GM19467 (cell line): ENCODE measurements around the gene DNAH3.
"Not testable (repeated sequence)": the region's sequence is repeated elsewhere in the genome, so short reads cannot be mapped to it uniquely, and the experiment has no call there.

Experiments
- ATAC-seq: cut with Tn5 transposase; IDR thresholded peaks from one replicate; pipeline ENCODE4 v1.9.1; 2021; ENCODE audit warnings: mild to moderate bottlenecking, moderate library complexity; ENCODE audit not compliant: unreplicated experiment

DNAH3 gene

DNA sequence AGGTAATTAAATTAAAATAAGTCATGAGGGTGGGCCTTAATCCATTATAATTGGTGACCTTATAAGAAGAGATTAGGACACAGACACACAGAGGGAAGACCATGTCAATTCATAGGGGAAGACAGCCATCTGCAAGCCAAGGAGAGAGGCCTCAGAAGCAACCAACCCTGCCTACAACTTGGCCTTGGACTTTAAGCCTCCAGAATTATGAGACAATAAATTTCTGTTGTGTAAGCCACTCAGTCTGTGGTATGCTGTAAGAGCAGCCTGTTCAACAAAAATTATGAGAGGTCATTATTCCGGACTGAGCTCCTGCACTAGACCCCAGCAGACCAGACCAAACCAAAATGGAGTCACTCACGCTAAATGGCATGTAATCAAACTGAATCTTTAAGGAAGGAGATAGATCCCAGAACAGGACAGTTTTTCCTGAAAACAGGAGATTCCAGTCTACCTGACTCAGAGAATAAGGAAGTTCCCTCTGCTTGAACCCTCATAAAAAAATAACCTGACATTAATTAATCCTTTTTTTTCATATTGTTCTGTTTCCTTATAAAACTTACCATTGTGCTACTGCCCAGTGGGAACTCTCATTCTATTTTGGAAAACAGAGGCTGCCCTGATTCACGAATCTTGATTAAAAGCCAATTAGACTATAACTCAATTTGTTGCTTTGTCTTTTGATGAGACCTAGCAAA is 74.3 kb downstream of the DNAH3 start:
- ATAC-seq: no peak

- ATAC-seq: no peak
Measured at GRCh38 chr16:21075252-21075651, 75.4 kb downstream of the DNAH3 start.

GRCh38 chr16:21072976-21073375 is 77.7 kb downstream of the DNAH3 start:
- no peak for ATAC-seq

DNA sequence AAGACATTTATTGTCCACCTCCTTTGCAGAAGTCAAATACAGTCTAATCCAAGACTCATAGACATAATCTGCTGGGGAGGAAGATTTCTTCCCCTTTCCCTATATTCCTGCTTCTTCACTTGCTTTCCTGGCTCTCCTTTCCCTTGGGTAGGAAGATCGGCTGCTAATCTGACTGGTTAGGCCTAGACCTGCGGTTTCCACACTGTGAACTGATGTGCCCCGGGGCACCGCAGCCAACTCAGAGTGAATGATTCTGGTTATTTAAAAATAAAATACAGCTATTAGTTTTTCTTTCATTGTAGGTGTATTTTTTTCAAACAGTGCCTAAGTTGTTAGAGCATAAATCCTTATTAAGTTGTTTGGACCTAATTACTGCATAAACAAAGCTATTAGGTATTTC is 78.9 kb downstream of the DNAH3 start:
- ATAC-seq: no peak

DNA sequence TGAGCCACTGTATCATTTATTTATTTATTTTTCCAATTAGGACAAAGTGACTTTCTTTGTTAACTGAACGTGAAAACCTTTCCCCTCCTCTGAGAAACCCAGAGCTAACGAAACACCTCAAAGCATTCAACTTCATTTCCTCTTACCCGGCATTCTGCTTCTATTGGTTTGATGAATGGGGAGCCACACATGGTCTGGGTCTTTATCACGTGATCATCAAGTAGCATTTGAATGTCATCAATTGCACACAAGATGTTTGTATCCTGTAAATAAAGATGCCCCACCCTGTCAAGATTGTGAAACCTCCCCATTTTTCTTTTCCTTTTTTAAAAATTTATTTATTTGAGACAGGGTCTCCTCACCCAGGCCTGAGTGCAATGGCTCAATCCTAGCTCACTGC is 80.1 kb downstream of the DNAH3 start:
- ATAC-seq: no peak

GRCh38 chr16:21069986-21070385 is 80.7 kb downstream of the DNAH3 start:
- no peak for ATAC-seq

DNA sequence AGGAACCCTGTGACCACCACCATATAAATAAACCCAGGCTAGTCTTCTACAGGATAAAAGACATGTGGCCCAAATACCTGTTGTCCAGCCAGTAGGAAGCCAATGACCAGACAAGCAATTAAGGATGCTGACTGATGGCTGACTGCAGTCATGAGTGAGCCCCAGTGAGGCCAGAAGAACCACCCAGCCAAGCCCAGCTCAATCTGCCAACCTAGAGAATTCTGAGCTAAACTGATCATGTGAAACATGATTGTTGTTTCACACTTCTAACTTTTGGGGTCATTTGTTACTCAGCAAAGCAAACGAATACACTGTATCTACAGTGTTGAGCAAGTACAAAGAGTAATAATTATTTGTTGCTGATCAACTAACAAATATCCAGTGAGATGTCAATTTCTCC is 86.4 kb downstream of the DNAH3 start:
- no peak for ATAC-seq

DNA sequence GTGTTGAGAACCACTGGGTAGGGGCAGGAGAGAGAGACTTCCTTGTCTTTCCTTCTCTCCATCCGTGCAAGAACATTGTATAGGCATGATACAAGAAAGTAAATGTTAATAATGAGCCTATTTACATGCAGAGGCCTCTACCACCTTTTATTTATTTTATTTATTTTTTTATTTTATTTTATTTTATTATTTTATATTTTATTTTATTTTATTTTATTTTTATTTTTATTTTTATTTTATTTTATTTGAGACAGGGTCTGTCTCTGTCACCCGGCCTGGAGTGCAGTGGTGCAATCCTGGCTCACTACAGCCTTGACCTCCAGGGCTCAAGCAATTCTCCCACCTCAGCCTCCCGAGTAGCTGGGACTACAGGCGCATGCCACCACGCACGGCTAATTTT is 87.3 kb downstream of the DNAH3 start:
- not testable (repeated sequence) for ATAC-seq

DNA sequence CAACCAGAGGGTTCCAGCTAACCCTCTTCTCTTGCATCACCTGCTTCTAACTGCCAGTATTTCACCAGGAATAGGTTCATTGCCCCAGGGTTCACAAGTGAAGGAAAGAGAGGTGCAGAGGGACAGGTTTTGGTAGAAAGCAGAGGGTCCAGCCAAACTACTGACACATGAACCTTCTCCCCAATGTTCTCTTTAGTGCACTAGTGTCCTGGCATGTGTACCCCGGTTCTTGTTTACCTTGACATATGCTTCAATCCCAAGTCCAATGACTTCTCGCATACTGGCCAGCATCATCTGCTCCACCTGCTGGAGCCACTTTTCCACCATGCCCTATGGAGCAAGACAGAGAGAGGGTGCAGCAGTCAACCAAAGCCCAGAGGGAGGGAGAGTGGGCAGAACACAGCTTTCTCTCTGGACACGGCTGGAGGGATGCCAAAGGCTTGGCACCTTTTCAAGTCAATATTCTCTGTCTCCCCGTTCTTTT is 90.6 kb downstream of the DNAH3 start:
- no peak for ATAC-seq

DNA sequence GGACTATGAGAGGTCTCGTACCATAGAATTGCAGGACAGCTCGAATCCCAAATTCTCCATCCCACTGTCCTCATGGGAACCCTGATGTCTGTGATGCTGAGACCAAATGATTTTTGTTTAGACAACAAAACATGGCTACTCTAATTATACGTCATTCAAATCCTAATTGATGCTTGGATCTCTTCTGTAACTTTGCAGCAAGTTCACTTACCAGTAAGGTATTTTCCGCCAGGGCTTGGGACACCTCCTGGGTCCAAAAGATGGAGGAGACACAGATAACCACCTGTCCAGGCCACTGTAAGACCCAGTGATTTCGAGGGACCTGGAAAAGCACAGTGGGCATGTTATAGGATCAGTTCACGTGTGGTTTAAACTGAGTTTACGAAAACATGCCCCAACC is 92.8 kb downstream of the DNAH3 start:
- no peak for ATAC-seq

DNA sequence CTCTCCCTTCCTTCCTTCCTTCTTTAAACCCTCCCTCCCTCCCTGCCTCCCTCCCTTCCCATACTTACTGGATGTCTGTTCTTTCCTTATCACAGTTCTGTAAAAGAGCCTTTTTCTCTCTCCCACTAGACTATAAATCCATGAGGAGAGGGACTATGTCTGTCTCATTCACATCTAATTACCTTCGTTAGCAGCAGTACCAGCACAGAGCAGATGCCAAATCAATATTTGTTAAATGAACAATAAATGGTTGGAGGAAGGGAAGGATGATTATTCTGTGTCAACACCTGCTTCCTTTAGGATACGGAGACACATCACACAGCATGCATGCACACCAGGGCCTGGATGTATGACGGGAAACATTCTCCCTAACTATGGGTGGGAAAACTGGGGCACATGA is 94.2 kb downstream of the DNAH3 start:
- ATAC-seq: no peak

DNA sequence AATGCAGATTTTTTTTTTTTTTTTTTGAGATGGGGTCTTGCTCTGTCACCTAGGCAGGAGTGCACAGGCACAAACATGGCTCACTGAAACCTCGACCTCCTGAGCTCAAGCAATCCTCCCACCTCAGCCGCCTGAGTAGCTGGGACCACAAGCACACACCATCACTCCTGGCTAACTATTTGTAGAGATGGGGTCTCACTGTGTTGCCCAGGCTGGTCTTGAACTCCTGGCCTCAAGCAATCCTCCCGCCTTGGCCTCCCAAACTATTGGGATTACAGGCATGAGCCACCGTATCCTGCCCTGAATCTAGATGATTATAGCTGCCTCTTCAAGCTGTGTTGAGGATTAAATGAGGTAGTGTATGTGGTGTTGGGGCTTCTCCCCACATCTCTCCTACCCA is 94.9 kb downstream of the DNAH3 start:
- not testable (repeated sequence) for ATAC-seq

- ATAC-seq: no peak
Measured at GRCh38 chr16:21053590-21053989, 97.1 kb downstream of the DNAH3 start.

GRCh38 chr16:21048091-21048912 is 102.3 kb downstream of the DNAH3 start:
- not testable (repeated sequence) for ATAC-seq

DNA sequence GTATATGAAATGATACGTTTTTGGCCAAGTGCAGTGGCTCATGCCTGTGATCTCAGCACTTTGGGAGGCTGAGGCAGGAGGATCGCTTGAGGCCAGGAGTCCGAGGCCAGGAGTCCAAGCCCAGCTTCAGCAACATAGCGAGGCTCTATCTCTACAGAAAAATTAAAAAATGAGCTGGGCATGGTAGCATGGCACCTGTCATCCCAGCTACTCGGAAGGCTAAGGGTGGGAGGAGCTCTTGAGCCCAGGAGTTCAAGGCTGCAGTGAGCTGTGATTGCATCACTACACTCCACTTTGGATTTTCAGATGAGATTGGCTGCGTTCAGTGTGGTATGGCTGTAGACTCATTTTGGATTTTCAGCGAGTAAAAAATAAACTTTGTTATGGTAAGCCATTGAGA is 112.4 kb downstream of the DNAH3 start:
- ATAC-seq: no peak

DNA sequence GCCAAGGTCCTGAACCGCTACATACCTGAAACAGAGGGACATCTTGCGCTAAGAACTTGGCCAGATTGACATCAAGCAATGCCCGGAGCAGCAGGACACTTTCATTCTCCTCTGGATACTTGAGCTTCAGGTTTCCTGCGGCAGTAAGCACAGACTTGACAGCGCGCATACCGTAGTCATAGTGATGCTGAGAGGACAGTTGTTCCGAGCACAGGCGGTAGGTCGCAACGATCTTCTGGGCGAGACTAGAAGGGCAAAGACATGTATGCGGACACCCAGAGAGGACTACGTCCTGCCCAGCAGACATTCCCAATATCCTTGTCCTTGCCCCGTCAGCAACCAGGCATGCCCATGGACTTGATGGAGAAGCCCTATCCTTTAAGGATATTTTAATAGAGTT is 112.9 kb downstream of the DNAH3 start:
- ATAC-seq: no peak

GRCh38 chr16:21037168-21037567 is 113.5 kb downstream of the DNAH3 start:
- no peak for ATAC-seq

DNA sequence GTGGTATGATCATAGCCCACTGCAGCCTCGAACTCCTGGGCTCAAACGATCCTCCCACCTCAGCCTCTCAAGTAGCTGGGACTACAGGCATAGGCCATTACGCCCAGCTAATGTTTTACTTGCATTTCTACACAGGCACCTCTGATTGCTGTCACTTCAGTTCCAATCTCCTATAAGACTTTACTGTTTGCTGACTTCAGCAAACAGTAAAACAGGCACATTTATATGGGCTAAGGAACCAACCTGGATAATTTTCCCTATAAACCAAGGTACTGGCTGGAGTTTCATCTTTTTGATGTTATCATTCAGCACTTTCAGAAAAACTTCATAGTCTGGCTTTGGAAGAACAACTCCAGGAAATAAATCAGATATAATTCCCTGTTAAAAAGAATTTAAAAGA is 114.2 kb downstream of the DNAH3 start:
- ATAC-seq: no peak

GRCh38 chr16:21033704-21034103 is 116.9 kb downstream of the DNAH3 start:
- ATAC-seq: no peak

- ATAC-seq: no peak
Measured at GRCh38 chr16:21033264-21033663, 117.4 kb downstream of the DNAH3 start.

GRCh38 chr16:21028728-21029127 is 121.9 kb downstream of the DNAH3 start:
- ATAC-seq: no peak

- no peak for ATAC-seq
Measured at GRCh38 chr16:21026846-21027245, 123.8 kb downstream of the DNAH3 start.
